Measurements from ENCODE around the gene TSHZ1. TPM values are rescaled to one million over a fixed set of nuclear protein-coding genes. Genes with fewer than 3 reads are reported as not detected.

TSHZ1 gene
- total RNA-seq, 4 donors from 2014 or later, result 16.3 to 34.8 (median 29.8) TPM

- no peak for DNase-seq
- Histone ChIP-seq H3K9me3 (no peaks in the 10 kb centered on the region), H3K27ac (no peak overlapping the region), H3K36me3 (no peaks in the 10 kb centered on the region), H3K4me3 (no peak overlapping the region), H3K27me3 (no peaks in the 10 kb centered on the region), H3K4me1 (no peaks in the 10 kb centered on the region)
- in situ Hi-C loops (cut with MboI; ENCODE audit: low pct_ligation_motif_present in 1 of 4, low pct_unique_long_range_greater_than_20kb in 1 of 4, low sequenced_read_pairs in 3 of 4) (no loop called here), intact Hi-C loops (cut with DNase I; ENCODE audit: low total_unique reads) (no loop called here)
- TF ChIP-seq, protein P1, sequence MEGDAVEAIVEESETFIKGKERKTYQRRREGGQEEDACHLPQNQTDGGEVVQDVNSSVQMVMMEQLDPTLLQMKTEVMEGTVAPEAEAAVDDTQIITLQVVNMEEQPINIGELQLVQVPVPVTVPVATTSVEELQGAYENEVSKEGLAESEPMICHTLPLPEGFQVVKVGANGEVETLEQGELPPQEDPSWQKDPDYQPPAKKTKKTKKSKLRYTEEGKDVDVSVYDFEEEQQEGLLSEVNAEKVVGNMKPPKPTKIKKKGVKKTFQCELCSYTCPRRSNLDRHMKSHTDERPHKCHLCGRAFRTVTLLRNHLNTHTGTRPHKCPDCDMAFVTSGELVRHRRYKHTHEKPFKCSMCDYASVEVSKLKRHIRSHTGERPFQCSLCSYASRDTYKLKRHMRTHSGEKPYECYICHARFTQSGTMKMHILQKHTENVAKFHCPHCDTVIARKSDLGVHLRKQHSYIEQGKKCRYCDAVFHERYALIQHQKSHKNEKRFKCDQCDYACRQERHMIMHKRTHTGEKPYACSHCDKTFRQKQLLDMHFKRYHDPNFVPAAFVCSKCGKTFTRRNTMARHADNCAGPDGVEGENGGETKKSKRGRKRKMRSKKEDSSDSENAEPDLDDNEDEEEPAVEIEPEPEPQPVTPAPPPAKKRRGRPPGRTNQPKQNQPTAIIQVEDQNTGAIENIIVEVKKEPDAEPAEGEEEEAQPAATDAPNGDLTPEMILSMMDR (IDR thresholded peaks at IDR 0.05), result no peak
- TF ChIP-seq EP300 (IDR thresholded peaks at IDR 0.05; ENCODE audit: low read depth), result no peak
- TF ChIP-seq POLR2AphosphoS5 (IDR thresholded peaks at IDR 0.05), result no peak
- no peak for TF ChIP-seq POLR2A (IDR thresholded peaks at IDR 0.05)
- 81 to 95% methylated on average over 3 to 7 of the region's 7 CpGs for WGBS, 2 donors (ENCODE audit: low coverage in 1 of 2)
Observed at GRCh38 chr18:75337348-75337747, 126.8 kb downstream of the TSHZ1 start.

GRCh38 chr18:75338631-75339030, 128.0 kb downstream of the TSHZ1 start:
- H3K36me3 ChIP-seq, result no peaks in the 10 kb centered on the region
- no peaks in the 10 kb centered on the region for H3K9me3 ChIP-seq
- in situ Hi-C loops (cut with MboI; ENCODE audit: low pct_ligation_motif_present in 1 of 4, low pct_unique_long_range_greater_than_20kb in 1 of 4, low sequenced_read_pairs in 3 of 4), result no loop called here
- no peak overlapping the region for H3K4me3 ChIP-seq
- no peak for DNase-seq
- intact Hi-C loops (cut with DNase I; ENCODE audit: low total_unique reads), result no loop called here
- no peak overlapping the region for H3K27ac ChIP-seq
- WGBS, 2 donors (ENCODE audit: low coverage in 1 of 2), result 33 to 66% methylated on average over 3 to 13 of the region's 13 CpGs
- TF ChIP-seq POLR2A (IDR thresholded peaks at IDR 0.05) (no peak), POLR2AphosphoS5 (IDR thresholded peaks at IDR 0.05) (no peak), EP300 (IDR thresholded peaks at IDR 0.05; ENCODE audit: low read depth) (no peak)
- TF ChIP-seq, protein P1 (IDR thresholded peaks at IDR 0.05), result no peak
- H3K4me1 ChIP-seq, result no peaks in the 10 kb centered on the region
- H3K27me3 ChIP-seq, result no peaks in the 10 kb centered on the region

Other genes starting within 250 kb of the TSHZ1 start
- gene PTGR3, start 1.7 kb upstream of the TSHZ1 start, total RNA-seq, result 10 to 100 TPM; 10.1 to 45.9 (median 23.4) TPM
- not detected for gene SMIM21, start 216.9 kb downstream of the TSHZ1 start, total RNA-seq